ENCODE measurements around the gene CEP131. TPM values are rescaled to one million over a fixed set of nuclear protein-coding genes. Genes with fewer than 3 reads are reported as not detected.

The CEP131 gene
- total RNA-seq, 1 donor from 2014 or later: 28.7 TPM

- peak; percentile 93 for DNase-seq (ENCODE audit: low read depth)
- no peak for TF ChIP-seq CTCF (conservative IDR thresholded peaks at IDR 0.05; ENCODE audit: low read depth, low read length)
- H3K4me3 ChIP-seq (ENCODE audit: low read depth, low read length): peak within 1 kb of the TSS; percentile 94
Observed at GRCh38 chr17:81238815-81239713, 16.3 kb upstream of the CEP131 start, which contains the start of the genes NDUFAF8 and TEPSIN. TSS of gene NDUFAF8 (plus strand) at chr17:81239318. CDS start at chr17:81239364, 46 bp downstream. TSS of gene TEPSIN (minus strand) at chr17:81239055. CDS start at chr17:81239033, 22 bp downstream.

- DNase-seq (ENCODE audit: low read depth): no peak
- peak overlapping the region; percentile 94 for H3K4me3 ChIP-seq (ENCODE audit: low read depth, low read length)
- no peak for TF ChIP-seq CTCF (conservative IDR thresholded peaks at IDR 0.05; ENCODE audit: low read depth, low read length)
Observed at GRCh38 chr17:81238490-81238814, 15.7 kb upstream of the CEP131 start.

GRCh38 chr17:81237591-81238489 is 15.1 kb upstream of the CEP131 start:
- DNase-seq (ENCODE audit: low read depth): no peak
- TF ChIP-seq CTCF (conservative IDR thresholded peaks at IDR 0.05; ENCODE audit: low read depth, low read length): no peak
- H3K4me3 ChIP-seq (ENCODE audit: low read depth, low read length): peak overlapping the region; percentile 94

- no peak overlapping the region for H3K4me3 ChIP-seq (ENCODE audit: low read depth, low read length)
- DNase-seq (ENCODE audit: low read depth): no peak
- no peak for TF ChIP-seq CTCF (conservative IDR thresholded peaks at IDR 0.05; ENCODE audit: low read depth, low read length)
Observed at GRCh38 chr17:81236784-81237183, 14.0 kb upstream of the CEP131 start.

GRCh38 chr17:81235822-81236740 is 13.3 kb upstream of the CEP131 start:
- no peak for TF ChIP-seq CTCF (conservative IDR thresholded peaks at IDR 0.05; ENCODE audit: low read depth, low read length)

More at GRCh38 chr17:81235822-81236740, 13.3 kb upstream of the CEP131 start:
- no peak for DNase-seq (ENCODE audit: low read depth)
- H3K4me3 ChIP-seq (ENCODE audit: low read depth, low read length): no peak overlapping the region

All from epithelial cell of proximal tubule (primary cell).